Measurements from ENCODE around the gene SETD2. TPM values are rescaled to one million over a fixed set of nuclear protein-coding genes. Genes with fewer than 3 reads are reported as not detected.
"Not testable (repeated sequence)": the region's sequence is repeated elsewhere in the genome, so short reads cannot be mapped to it uniquely, and the experiment has no call there.

SETD2 gene
- total RNA-seq, 1 donor = 45.3 TPM

GRCh38 chr3:47083786-47084185 is 80.1 kb downstream of the SETD2 start:
- no peak overlapping the region for H3K4me3 ChIP-seq (ENCODE audit: low read depth, low read length)
- TF ChIP-seq CTCF (IDR thresholded peaks at IDR 0.05; ENCODE audit: insufficient read depth, low read depth, low read length) = no peak
- no peak for DNase-seq (ENCODE audit: low read depth)

GRCh38 chr3:47082519-47082918 is 81.4 kb downstream of the SETD2 start:
- H3K4me3 ChIP-seq (ENCODE audit: low read depth, low read length) = no peak overlapping the region
- no peak for TF ChIP-seq CTCF (IDR thresholded peaks at IDR 0.05; ENCODE audit: insufficient read depth, low read depth, low read length)
- DNase-seq (ENCODE audit: low read depth) = peak; percentile 78

- no peak for TF ChIP-seq CTCF (IDR thresholded peaks at IDR 0.05; ENCODE audit: insufficient read depth, low read depth, low read length)
- H3K4me3 ChIP-seq (ENCODE audit: low read depth, low read length) = no peak overlapping the region
- peak; percentile 33 for DNase-seq (ENCODE audit: low read depth)
These were observed 84.5 kb downstream of the SETD2 start for GRCh38 chr3:47079432-47079831.

- H3K4me3 ChIP-seq (ENCODE audit: low read depth, low read length) = no peak overlapping the region
- TF ChIP-seq CTCF (IDR thresholded peaks at IDR 0.05; ENCODE audit: insufficient read depth, low read depth, low read length) = no peak
- DNase-seq (ENCODE audit: low read depth) = no peak
These were observed 90.2 kb downstream of the SETD2 start for GRCh38 chr3:47073685-47074084.

GRCh38 chr3:47070770-47071169 is 93.1 kb downstream of the SETD2 start:
- H3K4me3 ChIP-seq (ENCODE audit: low read depth, low read length) = no peak overlapping the region
- no peak for DNase-seq (ENCODE audit: low read depth)
- TF ChIP-seq CTCF (IDR thresholded peaks at IDR 0.05; ENCODE audit: insufficient read depth, low read depth, low read length) = no peak

- DNase-seq (ENCODE audit: low read depth) = not testable (repeated sequence)
These were observed 97.7 kb downstream of the SETD2 start for GRCh38 chr3:47066259-47066658.

GRCh38 chr3:47065681-47066080 is 98.2 kb downstream of the SETD2 start:
- no peak overlapping the region for H3K4me3 ChIP-seq (ENCODE audit: low read depth, low read length)
- DNase-seq (ENCODE audit: low read depth) = no peak
- TF ChIP-seq CTCF (IDR thresholded peaks at IDR 0.05; ENCODE audit: insufficient read depth, low read depth, low read length) = no peak

More at GRCh38 chr3:47066259-47066658, 97.7 kb downstream of the SETD2 start:
- not testable (repeated sequence) for H3K4me3 ChIP-seq (ENCODE audit: low read depth, low read length)
